Measurements from ENCODE around the gene ANKS1B. TPM values are rescaled to one million over a fixed set of nuclear protein-coding genes. Genes with fewer than 3 reads are reported as not detected.

ANKS1B gene
- total and polyA plus RNA-seq, 11 donors: 0.62 to 5.8 (median 1.8) TPM

DNA sequence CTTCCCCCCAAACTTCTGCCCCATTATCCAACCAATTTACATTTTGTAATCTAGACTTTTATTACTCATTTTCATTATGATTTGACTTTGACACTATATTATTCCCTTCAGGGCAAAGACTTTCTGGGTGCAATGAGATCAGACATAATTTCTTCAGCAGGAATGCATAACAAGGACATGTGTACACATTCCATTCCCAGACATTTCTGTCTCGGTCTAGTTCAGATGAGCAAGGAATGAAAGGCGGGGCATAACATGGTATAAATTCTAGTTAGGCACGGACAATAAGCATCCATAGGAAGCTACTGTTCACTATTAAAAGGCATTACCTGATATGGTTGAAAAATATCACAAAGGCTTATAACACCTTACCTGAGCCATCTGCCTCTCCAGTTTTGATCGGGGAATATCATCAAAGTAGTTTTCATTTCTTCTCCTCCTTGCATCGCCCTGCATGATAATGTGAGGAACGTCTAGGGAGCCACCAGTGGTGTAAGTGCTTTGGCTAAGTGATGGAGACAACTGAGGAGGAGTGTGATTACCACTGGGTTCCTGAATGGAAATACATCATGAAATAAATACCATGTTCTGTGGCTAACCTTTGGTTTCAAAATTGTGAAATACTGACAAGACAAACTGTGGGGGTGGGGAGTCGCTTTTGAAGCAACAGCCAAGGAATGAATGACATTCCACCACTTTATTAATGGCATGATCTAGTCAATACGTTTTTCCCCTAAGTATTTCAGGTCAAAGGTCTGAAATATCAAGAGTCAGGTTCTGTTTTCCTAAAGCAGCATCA lies 1155.7 kb downstream of the ANKS1B start:
- Histone ChIP-seq H3K36me3 (no peaks in the 10 kb centered on the region), H3K4me1 (no peaks in the 10 kb centered on the region), H3K27me3 (peaks cover 0 to 6% (median 0%) of the 10 kb centered on the region in 9 donors), H3K27ac (no peak overlapping the region), H3K4me3 (no peak overlapping the region), H3K9me3 (no peaks in the 10 kb centered on the region)
- intact Hi-C loops (cut with DNase I): no loop called here
- DNase-seq: no peak
- ATAC-seq: no peak
- TF ChIP-seq, protein P1, sequence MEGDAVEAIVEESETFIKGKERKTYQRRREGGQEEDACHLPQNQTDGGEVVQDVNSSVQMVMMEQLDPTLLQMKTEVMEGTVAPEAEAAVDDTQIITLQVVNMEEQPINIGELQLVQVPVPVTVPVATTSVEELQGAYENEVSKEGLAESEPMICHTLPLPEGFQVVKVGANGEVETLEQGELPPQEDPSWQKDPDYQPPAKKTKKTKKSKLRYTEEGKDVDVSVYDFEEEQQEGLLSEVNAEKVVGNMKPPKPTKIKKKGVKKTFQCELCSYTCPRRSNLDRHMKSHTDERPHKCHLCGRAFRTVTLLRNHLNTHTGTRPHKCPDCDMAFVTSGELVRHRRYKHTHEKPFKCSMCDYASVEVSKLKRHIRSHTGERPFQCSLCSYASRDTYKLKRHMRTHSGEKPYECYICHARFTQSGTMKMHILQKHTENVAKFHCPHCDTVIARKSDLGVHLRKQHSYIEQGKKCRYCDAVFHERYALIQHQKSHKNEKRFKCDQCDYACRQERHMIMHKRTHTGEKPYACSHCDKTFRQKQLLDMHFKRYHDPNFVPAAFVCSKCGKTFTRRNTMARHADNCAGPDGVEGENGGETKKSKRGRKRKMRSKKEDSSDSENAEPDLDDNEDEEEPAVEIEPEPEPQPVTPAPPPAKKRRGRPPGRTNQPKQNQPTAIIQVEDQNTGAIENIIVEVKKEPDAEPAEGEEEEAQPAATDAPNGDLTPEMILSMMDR (IDR thresholded peaks at IDR 0.05): no peak
- TF ChIP-seq POLR2A (IDR thresholded peaks at IDR 0.05): no peak
- WGBS, 4 donors: 80 to 81% (median 80%) methylated on average over 8 of the region's 8 CpGs

DNA sequence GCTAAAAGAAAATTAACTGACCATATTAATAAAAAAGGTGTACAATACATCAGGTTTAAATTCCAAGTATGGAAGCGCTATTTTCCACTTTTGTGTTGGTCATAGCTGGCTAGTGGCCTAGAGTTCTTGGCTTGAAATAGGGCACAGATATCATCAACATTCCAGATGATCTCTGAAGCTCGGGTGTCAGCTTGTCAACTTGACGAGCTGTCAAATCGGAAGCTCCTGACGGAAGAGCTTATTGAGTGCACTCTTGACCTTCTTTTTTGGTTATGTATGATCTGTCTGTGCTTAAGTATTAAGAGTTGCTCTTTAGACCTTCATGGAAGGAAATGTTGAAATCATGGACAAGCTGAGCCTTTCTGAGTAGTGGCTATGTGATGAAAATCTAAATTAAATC lies 1161.7 kb downstream of the ANKS1B start:
- H3K27ac ChIP-seq: no peak overlapping the region
- H3K9me3 ChIP-seq: no peaks in the 10 kb centered on the region
- no peaks in the 10 kb centered on the region for H3K36me3 ChIP-seq
- peaks cover 0 to 5% (median 0%) of the 10 kb centered on the region in 9 donors for H3K27me3 ChIP-seq
- peaks cover 0 to 12% (median 0%) of the 10 kb centered on the region in 12 donors for H3K4me1 ChIP-seq
- TF ChIP-seq POLR2A (IDR thresholded peaks at IDR 0.05): no peak
- TF ChIP-seq, protein P1 (IDR thresholded peaks at IDR 0.05): no peak
- ATAC-seq (peak in 2 of 4 donors; percentile 36 to 73), DNase-seq (peak in 1 of 5 donors; percentile 27)
- intact Hi-C loops (cut with DNase I): no loop called here
- 39 to 56% (median 45%) methylated on average over 5 of the region's 5 CpGs for WGBS, 4 donors
- H3K4me3 ChIP-seq: no peak overlapping the region

DNA sequence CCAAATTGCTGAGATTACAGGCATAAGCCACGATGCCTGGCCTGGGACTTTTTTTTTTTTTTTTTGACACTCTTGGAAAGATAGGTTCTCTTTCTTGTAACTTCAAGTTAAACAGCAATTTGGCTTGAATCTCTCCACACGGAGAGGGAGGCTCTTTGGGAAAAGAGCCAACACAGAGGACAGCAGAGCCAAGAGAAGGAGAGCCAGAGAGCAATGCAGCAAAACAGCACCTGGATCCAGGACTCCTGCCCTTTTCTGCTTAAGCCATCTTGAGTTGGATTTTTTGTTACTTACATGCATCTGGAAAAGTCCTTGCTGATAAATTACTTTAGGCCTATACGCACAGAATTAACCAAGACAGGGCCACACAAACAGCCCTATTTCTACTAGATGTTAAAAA lies 1162.9 kb downstream of the ANKS1B start:
- no peak for TF ChIP-seq POLR2A (IDR thresholded peaks at IDR 0.05)
- TF ChIP-seq, protein P1 (IDR thresholded peaks at IDR 0.05): no peak
- H3K27me3 ChIP-seq: peaks cover 0 to 8% (median 0%) of the 10 kb centered on the region in 9 donors
- WGBS, 4 donors: 36 to 44% (median 38%) methylated on average over 3 of the region's 3 CpGs
- peaks cover 0 to 12% (median 0%) of the 10 kb centered on the region in 12 donors for H3K4me1 ChIP-seq
- no peak for ATAC-seq
- no peaks in the 10 kb centered on the region for H3K9me3 ChIP-seq
- no peak overlapping the region for H3K27ac ChIP-seq
- H3K36me3 ChIP-seq: no peaks in the 10 kb centered on the region
- DNase-seq: no peak
- no peak overlapping the region for H3K4me3 ChIP-seq
- intact Hi-C loops (cut with DNase I): no loop called here

DNA sequence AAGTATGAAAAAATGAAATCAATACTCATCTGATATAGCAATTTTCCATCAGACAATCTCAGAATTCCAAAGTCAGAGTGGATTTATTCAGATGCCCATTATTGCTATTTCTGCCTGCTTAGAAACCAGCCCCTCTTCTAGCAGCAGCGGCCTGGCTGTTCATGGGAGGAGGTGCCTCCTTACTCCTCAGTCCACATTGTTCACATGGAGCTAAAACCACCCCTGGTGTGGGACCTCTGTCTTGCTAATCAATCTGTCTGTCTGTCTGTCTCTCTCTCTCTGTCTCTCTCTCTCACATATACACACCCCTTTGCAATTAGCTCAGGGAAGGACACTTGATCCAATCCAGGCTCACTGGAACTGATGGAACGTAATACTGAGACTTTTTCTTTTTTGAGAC lies 1163.5 kb downstream of the ANKS1B start:
- peaks cover 0 to 6% (median 0%) of the 10 kb centered on the region in 9 donors for H3K27me3 ChIP-seq
- DNase-seq (no peak), ATAC-seq (no peak)
- H3K36me3 ChIP-seq: no peaks in the 10 kb centered on the region
- no peak overlapping the region for H3K4me3 ChIP-seq
- no peak overlapping the region for H3K27ac ChIP-seq
- no peak for TF ChIP-seq POLR2A (IDR thresholded peaks at IDR 0.05)
- TF ChIP-seq, protein P1 (IDR thresholded peaks at IDR 0.05): no peak
- WGBS, 4 donors: 67 to 84% (median 81%) methylated on average over 2 of the region's 2 CpGs
- no peaks in the 10 kb centered on the region for H3K9me3 ChIP-seq
- H3K4me1 ChIP-seq: peaks cover 0 to 12% (median 0%) of the 10 kb centered on the region in 12 donors
- intact Hi-C loops (cut with DNase I): no loop called here
